G401 (cell line): ENCODE measurements around the gene HDAC5. TPM values are rescaled to one million over a fixed set of nuclear protein-coding genes. Genes with fewer than 3 reads are reported as not detected.
A peak's percentile ranks its signal among the peaks of the same experiment; 100 is the strongest.
"Not testable (repeated sequence)": the region's sequence is repeated elsewhere in the genome, so short reads cannot be mapped to it uniquely, and the experiment has no call there.

Experiments
- DNase-seq: peaks from one replicate; pipeline ENCODE4 v3.0.0-alpha.2; 2015; ENCODE audit warnings: low spot score
- in situ Hi-C: cut with HindIII; loops from 2 replicates; pipeline ENCODE4 v1.10.0; 2016; ENCODE audit warnings: low sequenced_read_pairs, mixed read lengths
- total RNA-seq: library from RNA; depleted of rRNA; stranded (reverse); fragments of >200 nt; shearing (Covaris generic); gene quantifications from 2 replicates; pipeline ENCODE4 v1.2.3, GENCODE V29; 2014; rRNA removed

Gene HDAC5
- 65.5 and 70.6 TPM in 2 replicates for total RNA-seq

DNA sequence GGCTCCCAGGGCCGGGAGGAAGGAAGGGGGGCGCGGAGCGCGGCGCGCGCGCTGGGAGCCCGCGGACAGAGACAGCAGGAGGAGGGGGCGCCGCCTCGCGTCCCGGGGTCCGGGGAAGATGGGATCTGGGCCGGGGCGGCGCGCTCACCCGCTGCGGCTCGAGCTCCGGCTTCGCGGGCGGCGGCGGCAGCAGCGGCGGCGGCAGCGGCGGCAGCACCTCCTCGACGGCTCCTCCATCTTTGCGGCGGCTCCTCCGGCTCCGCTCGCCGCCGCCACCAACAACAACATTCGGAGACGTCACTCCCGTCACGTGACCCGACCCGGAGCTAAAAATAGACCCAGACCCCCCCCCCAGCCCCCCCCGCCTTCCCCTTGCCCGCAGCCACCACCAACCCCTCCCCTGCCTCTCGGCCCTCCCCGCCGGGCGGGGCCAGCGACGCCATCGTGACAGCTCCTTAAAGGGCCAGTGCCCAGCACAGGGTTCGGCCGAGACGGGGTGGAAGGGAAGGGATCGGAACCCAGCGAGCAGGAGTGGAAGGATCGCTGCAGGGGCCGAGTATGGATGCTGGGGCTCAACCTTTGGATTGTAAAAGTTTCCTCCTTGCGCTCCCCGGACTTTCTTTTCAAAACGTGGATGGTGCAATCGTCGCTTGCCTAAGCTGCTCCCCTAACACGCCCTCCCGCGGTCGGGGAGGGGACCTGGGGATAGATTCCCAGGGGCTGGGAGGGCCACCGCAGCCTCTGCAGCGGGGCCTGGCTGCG, at the start of gene HDAC5:
HDAC5 (minus strand) TSS at position 286 of the 762 bp plus-strand sequence. CDS start 6,126 bp downstream, outside the sequence.
- DNase-seq: peak; percentile 98
- in situ Hi-C loops: no loop called here

DNA sequence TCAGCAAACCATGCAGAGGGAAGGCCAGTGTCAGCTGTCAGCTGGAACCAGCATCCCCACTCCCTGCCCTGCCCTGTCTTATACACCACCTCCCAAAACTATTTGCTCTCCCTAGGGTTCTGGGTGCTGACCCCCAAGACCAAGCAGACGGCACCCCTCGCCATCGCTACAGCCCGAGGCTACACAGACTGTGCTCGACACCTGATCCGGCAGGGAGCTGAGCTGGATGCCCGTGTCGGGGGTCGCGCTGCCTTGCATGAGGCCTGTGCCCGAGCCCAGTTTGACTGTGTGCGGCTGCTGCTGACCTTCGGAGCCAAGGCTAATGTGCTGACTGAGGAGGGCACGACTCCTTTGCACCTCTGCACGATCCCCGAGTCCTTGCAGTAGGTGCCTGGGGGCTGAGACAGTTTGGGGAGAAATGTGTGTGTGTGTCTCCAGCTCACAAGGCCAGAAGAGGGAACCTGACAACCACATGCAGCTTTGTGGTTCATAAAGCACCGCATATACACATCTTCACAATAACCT, 48.6 kb upstream of the HDAC5 start:
- in situ Hi-C loops: no loop called here
- no peak for DNase-seq

DNA sequence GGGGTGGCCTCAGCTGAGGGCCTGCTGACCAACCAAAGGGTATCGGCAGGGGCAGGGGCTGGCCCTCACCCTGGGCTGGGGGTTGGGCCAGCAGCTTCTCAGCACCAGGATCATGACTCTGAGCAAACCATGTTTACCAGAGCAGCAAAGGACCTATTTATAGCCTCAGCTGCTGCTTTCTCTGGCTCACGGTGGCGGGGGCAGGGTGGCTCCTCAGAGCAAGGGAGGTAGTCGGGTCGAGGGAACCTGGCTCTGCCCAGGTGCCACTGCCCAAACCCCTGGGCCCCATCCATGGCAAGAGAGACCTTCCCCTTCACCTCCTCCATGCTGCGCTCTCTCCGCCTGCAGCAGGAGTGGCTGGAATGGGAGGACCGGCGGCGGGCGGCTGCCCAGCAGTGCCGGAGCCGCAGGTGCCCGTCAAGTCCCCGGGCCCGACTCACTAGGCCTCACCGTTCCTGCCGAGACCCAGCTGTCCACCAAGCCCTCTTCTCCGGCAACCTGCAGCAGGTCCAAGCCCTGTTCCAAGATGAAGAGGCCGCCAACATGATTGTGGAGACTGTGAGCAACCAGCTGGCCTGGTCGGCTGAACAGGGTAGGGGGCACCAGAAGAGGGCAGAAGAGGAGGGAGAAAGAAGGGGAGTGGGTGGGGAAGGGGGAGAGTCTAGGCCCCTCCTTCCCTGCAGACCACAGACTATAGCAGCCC, 47.2 kb upstream of the HDAC5 start, which contains the start of gene ASB16:
ASB16 (plus strand) TSS at position 206 of the 703 bp plus-strand sequence; CDS start at position 292, 86 bp downstream.
- in situ Hi-C loops: no loop called here
- peak; percentile 89 for DNase-seq

DNA sequence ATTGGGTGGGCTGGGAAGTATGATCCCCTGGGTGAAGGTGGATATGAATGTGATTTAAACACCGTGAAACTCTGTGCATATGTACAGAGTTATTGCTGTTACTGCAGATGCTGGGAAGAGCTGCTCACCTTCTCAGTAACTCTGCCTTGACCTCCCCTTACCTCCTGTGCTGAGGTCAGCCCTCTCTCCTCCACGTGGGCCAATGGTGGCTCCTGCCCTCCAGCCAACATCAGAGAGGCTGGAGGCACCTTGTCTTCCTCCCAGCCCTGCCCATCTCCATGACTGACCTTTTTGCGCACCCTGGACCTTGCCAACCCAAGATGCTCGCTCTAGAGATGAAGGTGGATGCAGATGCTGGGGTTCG, 46.7 kb upstream of the HDAC5 start:
- in situ Hi-C loops: no loop called here
- DNase-seq: no peak

DNA sequence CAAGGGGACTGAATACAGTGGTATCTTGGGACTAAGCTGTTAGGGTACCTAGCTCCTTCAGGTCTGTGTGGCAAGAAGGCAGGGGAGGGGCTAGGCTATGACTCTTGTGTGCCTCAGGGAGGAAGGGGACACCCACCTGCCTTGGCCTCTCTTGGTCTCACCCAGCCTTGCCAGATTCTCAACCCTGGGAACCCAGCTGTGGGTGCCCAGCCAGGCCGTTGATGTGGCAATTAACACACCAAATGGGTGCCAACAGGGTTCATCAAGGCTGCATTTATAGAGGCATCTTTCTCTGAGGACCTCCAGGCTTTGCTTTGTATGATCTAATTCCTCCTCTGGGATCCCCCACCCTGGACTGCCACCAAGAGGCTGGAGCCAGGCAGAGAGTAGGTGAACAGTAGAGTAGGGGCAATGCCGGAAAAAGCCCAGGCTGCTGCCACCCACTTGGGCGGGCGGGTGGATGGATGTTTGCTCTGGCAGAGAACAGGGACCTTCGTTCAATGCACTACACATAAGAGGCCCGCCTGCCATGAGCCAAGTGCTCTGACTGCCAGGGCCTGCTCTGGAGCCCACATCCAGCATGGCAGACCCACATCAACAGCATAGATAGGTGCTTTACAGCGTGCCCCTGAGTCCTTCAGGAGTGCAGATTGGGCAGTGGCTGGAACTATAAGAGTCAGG, 43.9 kb upstream of the HDAC5 start:
- in situ Hi-C loops: no loop called here
- DNase-seq: no peak

DNA sequence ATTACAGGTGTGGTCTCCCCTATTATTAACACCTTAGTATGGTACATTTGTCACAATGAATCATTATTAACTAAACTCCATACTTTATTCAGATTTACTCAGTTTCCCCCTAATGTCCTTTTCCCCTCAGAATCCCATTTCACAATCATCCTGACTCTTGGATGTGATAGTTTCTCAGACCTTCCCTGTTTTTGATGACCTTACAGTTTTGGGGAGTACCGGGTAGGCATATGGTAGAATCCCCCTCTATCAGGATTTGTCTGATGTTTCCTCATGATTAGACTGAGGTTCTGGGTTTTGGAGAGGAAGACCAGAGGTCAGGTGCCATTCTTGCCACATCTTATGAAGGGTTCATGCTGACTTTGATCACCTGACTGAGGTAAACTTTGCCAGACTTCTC, 41.0 kb upstream of the HDAC5 start:
- no peak for DNase-seq

DNA sequence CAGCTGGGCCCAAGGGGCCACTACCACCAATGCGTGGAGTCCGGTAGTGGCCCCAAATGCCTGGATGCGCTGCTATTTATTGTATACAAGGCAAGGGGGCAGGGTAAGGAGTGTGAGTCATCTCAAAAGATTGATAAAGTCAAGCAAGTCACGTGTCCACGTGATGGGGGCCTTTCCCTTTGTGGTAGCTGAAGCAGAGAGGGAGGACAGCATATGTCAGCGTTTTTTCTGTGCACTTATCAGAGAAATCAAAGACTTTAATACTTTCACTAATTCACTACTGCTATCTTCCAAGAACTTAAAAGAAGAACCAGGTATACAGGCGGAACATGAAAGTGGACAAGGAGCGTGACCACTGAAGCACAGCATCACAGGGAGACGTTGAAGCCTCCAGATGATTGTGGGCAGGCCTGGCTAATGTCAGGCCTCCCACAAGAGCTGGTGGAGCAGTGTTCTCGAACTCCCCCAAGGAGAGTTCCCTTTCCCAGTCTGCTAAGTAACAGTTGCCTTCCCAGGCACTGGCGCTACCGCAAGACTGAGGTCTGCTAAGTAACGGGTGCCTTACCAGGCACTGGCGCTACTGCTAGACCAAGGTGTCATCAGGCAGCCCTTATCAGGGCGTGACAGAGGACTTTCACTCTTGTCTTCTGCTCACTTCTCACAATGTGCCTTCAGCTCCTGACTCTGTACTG, 36.2 kb upstream of the HDAC5 start:
- no peak for DNase-seq
- in situ Hi-C loops: no loop called here

More for the DNA sequence above, 41.0 kb upstream of the HDAC5 start:
- in situ Hi-C loops: no loop called here

DNA sequence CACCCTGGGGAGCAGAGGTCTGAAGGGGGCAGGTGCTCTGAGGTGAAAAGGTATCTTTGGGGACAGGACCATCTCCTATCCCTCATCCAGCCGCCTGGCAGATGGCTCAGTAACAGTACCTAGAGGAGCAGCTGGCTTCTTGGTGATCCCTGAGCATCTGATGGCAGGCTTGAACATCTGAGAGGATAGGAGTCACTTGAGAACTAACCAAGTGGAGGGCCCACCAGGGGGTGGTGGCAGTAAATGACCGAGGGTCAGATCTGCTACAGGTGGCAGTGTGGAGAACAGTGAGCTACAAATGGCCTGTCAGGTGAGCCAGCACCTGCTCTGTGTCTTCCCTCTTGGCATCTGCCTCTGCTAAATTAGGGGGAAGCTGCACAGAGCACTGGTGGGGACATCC, 32.0 kb upstream of the HDAC5 start:
- DNase-seq: no peak
- in situ Hi-C loops: no loop called here

DNA sequence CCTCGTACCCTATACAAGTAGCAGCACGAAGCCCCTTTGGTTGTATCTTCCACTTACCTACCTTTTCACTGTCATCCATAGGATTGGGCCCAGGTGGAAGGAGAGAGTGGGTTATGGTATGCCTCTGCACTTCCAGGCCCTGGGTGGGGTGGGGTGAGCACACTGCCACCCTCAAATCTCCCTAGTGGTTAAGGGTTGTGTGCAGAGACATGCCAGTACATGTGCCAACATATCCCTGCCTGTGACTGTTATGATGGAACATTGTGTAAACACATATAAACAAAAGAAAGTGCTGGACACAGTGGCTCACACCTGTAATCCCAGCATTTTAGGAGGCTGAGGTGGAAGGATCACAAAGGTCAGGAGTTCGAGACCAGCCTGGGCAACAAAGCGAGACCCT, 29.4 kb upstream of the HDAC5 start:
- in situ Hi-C loops: no loop called here
- no peak for DNase-seq

DNA sequence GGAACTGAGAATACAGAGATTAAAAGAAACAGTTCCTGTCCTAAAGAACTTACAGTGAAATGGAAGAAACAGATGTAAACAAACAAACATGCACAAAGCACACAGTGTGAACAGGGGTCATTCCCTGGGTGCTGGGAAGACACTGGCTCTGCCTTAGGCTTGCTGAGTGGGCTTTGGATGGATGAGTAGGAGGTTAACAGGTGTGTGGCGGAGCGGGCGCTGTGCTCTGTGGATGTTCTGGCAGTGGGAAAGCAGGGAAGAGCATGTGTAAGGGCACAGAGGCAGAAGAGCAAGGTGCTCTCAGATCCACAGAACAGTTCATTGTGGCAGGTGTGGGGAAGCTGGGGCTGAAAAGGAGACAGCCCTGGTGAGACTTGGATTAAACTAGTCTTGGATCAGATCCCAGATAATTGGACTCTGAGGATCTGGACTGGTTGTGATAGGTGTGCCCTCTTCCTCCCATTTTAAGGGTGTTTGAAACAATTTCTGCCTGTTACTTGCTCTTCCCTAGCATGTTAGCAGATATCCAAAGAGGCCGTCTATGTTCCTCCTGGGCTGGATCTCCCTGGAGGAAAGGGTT, 26.4 kb upstream of the HDAC5 start:
- in situ Hi-C loops: no loop called here
- DNase-seq: no peak

DNA sequence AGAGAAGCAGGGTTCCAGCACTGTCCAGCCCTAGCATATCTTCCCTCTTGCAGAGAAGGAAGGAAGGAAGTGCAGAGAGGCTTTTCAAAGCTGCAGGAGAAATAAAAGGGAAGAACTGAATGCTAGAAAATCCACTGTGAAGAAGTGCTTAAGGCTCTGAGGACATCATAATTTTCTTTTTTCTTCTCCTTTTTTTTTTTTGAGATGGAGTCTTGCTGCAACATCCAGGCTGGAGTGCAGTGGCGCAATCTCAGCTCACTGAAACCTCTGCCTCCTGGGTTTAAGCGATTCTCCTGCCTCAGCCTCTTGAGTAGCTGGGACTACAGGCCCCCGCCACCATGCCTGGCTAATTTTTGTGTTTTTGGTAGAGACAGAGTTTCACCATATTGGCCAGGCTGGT, 25.6 kb upstream of the HDAC5 start:
- in situ Hi-C loops, DNase-seq: not testable (repeated sequence)

DNA sequence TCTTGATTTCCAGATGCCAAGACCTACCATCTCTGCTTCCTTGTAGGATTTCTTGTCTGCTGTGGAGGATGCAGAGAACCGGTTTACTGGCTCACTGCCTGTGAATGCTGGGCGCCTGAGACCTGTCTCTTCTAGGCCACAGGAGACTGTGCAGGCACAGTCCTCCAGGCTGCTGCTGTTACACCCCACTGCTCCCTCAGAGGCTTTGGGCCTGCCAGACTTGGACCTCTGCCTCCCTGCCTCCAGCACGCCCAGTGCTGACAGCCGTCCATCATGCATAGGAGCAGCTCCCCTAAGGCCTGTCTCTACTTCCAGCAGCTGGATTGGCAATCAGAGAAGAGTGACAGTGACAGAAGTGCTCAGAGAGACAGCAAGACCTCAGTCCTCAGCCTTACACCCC, 24.4 kb upstream of the HDAC5 start:
- in situ Hi-C loops: no loop called here
- DNase-seq: no peak

DNA sequence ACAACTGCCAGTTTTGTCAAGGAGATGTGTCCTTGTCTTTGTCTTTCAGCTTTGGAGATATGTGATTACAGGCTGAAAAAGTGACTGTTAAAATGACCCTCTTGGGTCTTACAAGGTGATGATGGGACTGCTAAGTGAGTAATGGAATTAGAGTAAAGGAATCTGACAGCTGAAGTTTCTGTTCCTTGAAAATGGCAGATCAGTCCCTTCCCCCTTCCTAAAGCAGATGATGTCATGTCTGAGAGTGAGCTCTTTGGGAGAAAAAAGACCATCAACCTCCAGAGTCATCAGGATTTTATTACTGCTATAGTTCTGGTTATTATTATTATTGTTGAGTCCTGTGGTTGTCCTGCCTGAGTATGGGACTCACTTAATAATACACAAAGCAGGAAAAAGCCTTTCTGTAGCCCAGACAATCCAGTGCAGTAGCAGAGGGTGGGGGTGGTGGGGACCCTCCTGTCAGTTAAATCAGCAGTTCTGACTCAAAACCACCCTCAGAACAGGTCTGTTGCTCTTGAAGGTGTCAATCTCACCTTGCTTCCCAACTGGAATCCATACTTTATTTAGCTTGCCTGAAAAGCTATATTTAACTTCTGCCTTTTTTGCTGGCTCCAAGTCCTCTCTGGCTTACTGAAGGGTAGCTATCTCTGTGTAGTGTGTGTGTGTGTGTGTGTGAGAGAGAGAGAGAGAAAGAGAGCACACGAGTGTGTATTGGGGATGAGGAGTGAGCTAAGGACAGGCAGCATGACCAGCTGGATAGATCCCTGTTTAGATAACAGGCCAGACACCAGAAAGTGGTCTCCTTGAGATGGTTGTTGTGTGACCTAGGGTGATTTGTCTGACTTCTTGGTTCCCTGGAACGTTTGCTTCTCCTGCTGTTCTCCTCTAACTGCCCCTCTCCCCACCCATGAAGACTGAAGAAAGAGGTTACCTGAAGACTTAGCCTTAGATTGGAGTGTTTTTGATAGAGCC, 23.2 kb upstream of the HDAC5 start:
- no peak for DNase-seq
- in situ Hi-C loops: no loop called here

DNA sequence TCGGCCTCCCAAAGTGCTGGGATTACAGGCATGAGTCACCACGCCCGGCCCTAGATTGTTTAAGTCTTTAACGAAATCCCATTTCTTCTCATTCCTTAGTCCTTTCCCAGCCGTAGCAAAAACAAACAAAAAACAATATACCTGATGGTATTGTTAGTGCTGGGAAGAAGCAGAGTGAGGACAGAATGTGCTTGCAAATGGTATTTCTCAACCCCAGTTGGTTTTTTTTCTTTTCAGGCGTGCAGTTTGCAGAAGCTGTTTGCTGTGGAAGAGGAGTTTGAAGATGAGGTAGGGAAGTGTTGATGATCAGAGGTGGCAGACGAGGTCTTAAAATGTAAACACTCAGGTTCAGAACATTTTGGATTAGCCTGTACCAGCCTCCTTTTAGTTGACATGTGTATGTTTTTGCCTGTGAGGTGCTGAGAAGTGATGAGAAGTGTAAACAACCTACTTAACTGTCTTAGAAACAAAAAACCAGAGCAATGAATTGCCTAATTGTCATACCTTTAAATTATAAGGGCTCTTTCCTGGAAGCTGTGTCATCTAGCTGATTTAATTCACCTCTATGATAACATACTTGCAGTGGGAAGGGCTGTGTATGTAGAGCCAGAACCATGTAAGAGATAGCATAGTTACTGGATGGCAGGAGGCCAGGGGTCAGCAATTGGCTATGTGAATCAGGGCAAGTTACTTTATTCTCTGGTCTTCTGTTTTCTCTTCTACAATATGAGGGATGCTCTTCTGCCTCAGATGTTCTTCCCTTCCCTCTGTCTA, 21.7 kb upstream of the HDAC5 start:
- no peak for DNase-seq
- in situ Hi-C loops: no loop called here

DNA sequence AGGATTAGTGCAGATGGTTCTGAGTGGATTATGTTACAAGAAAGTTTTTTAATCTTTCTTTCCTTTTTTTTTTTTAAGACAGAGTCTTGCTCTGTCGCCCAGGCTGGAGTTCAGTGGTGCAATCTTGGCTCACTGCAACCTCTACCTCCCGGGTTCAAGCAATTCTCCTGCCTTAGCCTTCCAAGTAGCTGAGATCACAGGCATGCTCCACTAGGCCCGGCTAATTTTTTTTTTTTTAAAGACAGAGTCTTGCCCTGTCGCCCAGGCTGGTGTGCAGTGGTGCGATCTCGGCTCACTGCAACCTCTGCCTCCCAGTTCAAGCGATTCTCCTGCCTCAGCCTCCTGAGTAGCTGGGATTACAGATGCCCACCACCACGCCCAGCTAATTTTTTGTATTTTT, 20.5 kb upstream of the HDAC5 start:
- in situ Hi-C loops: not testable (repeated sequence)

DNA sequence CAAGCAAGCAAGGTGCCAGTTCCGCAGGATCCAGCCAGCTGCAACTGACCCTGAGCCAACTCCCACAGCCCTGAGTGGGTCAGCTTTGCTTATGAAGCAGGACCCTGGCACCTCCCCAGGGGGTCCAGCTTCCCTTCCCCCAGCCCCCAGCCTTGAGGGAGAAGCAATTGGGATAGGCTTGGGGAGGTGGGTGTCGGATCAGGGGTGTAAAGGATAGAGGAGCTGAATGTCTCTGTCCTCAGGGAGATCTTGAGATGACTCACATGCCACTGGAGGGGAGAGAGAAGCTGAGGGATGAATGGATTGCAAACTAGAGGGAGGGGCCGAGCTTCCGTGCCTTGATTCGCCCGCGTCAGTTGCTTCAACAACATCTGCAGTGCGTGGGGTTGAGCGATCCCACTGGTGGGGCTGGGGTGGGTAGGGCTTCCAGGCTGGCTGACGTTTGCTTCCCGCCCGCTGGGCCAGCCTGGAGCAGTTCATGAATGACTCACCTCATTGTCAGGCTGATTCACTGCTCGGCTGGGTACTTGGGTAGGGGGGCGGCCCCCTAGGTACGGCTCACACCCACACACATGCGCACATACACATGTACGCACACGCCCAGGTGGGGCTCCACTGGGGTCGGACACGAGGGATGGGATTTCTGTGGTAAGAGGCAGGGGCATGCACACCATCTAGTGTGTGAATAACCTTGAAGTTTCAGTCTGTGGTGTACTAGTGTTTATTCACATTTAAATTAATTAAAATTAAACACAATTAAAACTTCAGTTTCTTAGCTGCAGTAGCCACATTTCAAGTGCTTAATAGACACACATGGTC, 14.7 kb upstream of the HDAC5 start:
- DNase-seq: no peak
- in situ Hi-C loops: no loop called here

More for the DNA sequence above, 20.5 kb upstream of the HDAC5 start:
- DNase-seq: not testable (repeated sequence)
